ENCODE results near the gene CDC73. TPM values are rescaled to one million over a fixed set of nuclear protein-coding genes. Genes with fewer than 3 reads are reported as not detected.

Gene CDC73
- total RNA-seq, 1 donor from 2014 or later, result 49.2 TPM

- Histone ChIP-seq H3F3A (ENCODE audit: low read depth) (peaks cover 6% of the 10 kb centered on the region), H3K4me1 (peaks cover 11% of the 10 kb centered on the region), H3K27me3 (no peaks in the 10 kb centered on the region), H3K4me3 (no peak overlapping the region), H4K20me1 (ENCODE audit: low read depth) (no peaks in the 10 kb centered on the region), H3K4me2 (no peak overlapping the region), H3K79me2 (ENCODE audit: low read depth) (no peaks in the 10 kb centered on the region), H3K36me3 (peaks cover 9% of the 10 kb centered on the region), H3K9ac (no peak overlapping the region), H3K27ac (no peak overlapping the region), H3K9me3 (ENCODE audit: low read depth) (no peaks in the 10 kb centered on the region), H2AFZ (replicated peaks) (no peak overlapping the region)
- no peak for DNase-seq (ENCODE audit: low spot score)
- no peak for TF ChIP-seq CTCF (IDR thresholded peaks at IDR 0.05)
- TF ChIP-seq EZH2 (IDR thresholded peaks at IDR 0.05), result no peak
- no peak for TF ChIP-seq EZH2phosphoT487 (IDR thresholded peaks at IDR 0.05)
- peaks cover 21% of the 10 kb centered on the region for H3K9me3 Mint-ChIP-seq
- no peak overlapping the region for H3K27ac Mint-ChIP-seq
- no peaks in the 10 kb centered on the region for H3K27me3 Mint-ChIP-seq (ENCODE audit: insufficient read depth, low read depth)
- peaks cover 6% of the 10 kb centered on the region for H3K4me1 Mint-ChIP-seq
- H3K4me3 Mint-ChIP-seq, result no peak overlapping the region
- peaks cover 62% of the 10 kb centered on the region for H3K36me3 Mint-ChIP-seq
Observed at GRCh38 chr1:193212637-193213036, 90.8 kb downstream of the CDC73 start.

GRCh38 chr1:193213998-193214397, 92.2 kb downstream of the CDC73 start:
- DNase-seq (ENCODE audit: low spot score), result no peak
- H4K20me1 ChIP-seq (ENCODE audit: low read depth), result no peaks in the 10 kb centered on the region
- no peak overlapping the region for H3K9ac ChIP-seq
- no peaks in the 10 kb centered on the region for H3K79me2 ChIP-seq (ENCODE audit: low read depth)
- TF ChIP-seq CTCF (IDR thresholded peaks at IDR 0.05) (no peak), EZH2 (IDR thresholded peaks at IDR 0.05) (no peak), EZH2phosphoT487 (IDR thresholded peaks at IDR 0.05) (no peak)
- H3K4me3 Mint-ChIP-seq, result no peak overlapping the region
- H2AFZ ChIP-seq (replicated peaks), result no peak overlapping the region
- H3F3A ChIP-seq (ENCODE audit: low read depth), result peaks cover 11% of the 10 kb centered on the region
- peaks cover 11% of the 10 kb centered on the region for H3K4me1 ChIP-seq
- H3K27ac Mint-ChIP-seq, result no peak overlapping the region
- no peak overlapping the region for H3K4me3 ChIP-seq
- peaks cover 60% of the 10 kb centered on the region for H3K36me3 Mint-ChIP-seq
- no peak overlapping the region for H3K27ac ChIP-seq
- H3K4me2 ChIP-seq, result no peak overlapping the region
- peaks cover 6% of the 10 kb centered on the region for H3K4me1 Mint-ChIP-seq
- H3K27me3 ChIP-seq, result no peaks in the 10 kb centered on the region
- H3K36me3 ChIP-seq, result peaks cover 9% of the 10 kb centered on the region
- no peaks in the 10 kb centered on the region for H3K9me3 ChIP-seq (ENCODE audit: low read depth)
- no peaks in the 10 kb centered on the region for H3K27me3 Mint-ChIP-seq (ENCODE audit: insufficient read depth, low read depth)
- H3K9me3 Mint-ChIP-seq, result peaks cover 16% of the 10 kb centered on the region

GRCh38 chr1:193216920-193217319, 95.1 kb downstream of the CDC73 start:
- Mint-ChIP-seq H3K4me3 (no peak overlapping the region), H3K9me3 (peaks cover 16% of the 10 kb centered on the region), H3K27ac (no peak overlapping the region), H3K4me1 (peaks cover 9% of the 10 kb centered on the region), H3K27me3 (ENCODE audit: insufficient read depth, low read depth) (no peaks in the 10 kb centered on the region), H3K36me3 (peaks cover 53% of the 10 kb centered on the region)
- H2AFZ ChIP-seq (replicated peaks), result no peak overlapping the region
- H3K27ac ChIP-seq, result no peak overlapping the region
- peaks cover 19% of the 10 kb centered on the region for H3K4me1 ChIP-seq
- no peak overlapping the region for H3K9ac ChIP-seq
- H3K27me3 ChIP-seq, result no peaks in the 10 kb centered on the region
- H3K9me3 ChIP-seq (ENCODE audit: low read depth), result no peaks in the 10 kb centered on the region
- H3K36me3 ChIP-seq, result peaks cover 5% of the 10 kb centered on the region
- H3F3A ChIP-seq (ENCODE audit: low read depth), result peaks cover 11% of the 10 kb centered on the region
- peak; percentile 74 for DNase-seq (ENCODE audit: low spot score)
- TF ChIP-seq EZH2phosphoT487 (IDR thresholded peaks at IDR 0.05) (no peak), CTCF (IDR thresholded peaks at IDR 0.05) (no peak), EZH2 (IDR thresholded peaks at IDR 0.05) (no peak)
- H4K20me1 ChIP-seq (ENCODE audit: low read depth), result peaks cover 4% of the 10 kb centered on the region
- H3K4me2 ChIP-seq, result peak overlapping the region; percentile 49
- no peaks in the 10 kb centered on the region for H3K79me2 ChIP-seq (ENCODE audit: low read depth)
- no peak overlapping the region for H3K4me3 ChIP-seq
